ENCODE measurements around the gene NTM. TPM values are rescaled to one million over a fixed set of nuclear protein-coding genes. Genes with fewer than 3 reads are reported as not detected.

Gene NTM
- total RNA-seq, 1 experiment from 2014 or later = 16.4 TPM

DNA sequence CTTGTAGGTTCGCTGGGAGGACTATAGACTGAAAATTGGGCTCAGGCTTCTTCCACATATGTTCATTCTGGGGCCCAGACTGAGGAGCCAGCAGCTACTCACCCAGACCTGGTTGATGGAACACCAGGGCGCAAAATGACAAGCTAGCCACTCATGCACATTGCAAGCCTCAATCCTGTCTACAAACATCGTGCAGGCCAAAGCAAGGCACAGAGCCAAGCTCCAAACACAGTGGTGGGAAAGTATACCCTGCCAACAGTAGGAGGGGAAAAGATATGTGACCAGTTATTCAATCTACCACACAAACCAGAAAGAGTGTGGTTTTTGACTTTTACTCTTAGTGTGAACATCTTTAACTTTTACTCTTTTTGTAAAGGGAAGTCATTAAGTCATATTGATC, 660.5 kb downstream of the NTM start (continued):
- TF ChIP-seq RORB (CRISPR knock-in tag; IDR thresholded peaks at IDR 0.05) (no peak), NFATC4 (CRISPR knock-in tag; IDR thresholded peaks at IDR 0.05) (no peak), SMAD4 (CRISPR knock-in tag; IDR thresholded peaks at IDR 0.05) (no peak), SOX15 (CRISPR knock-in tag; IDR thresholded peaks at IDR 0.05) (no peak), ZBTB21 (CRISPR knock-in tag; IDR thresholded peaks at IDR 0.05; ENCODE audit: borderline replicate concordance) (no peak), ETV6 (CRISPR knock-in tag; IDR thresholded peaks at IDR 0.05) (no peak), ZSCAN18 (CRISPR knock-in tag; IDR thresholded peaks at IDR 0.05) (no peak), CREB1 (CRISPR knock-in tag; IDR thresholded peaks at IDR 0.05) (no peak), ATF1 (CRISPR knock-in tag; IDR thresholded peaks at IDR 0.05) (no peak), TEAD1 (CRISPR knock-in tag; IDR thresholded peaks at IDR 0.05) (no peak)
- TF ChIP-seq, protein P1, sequence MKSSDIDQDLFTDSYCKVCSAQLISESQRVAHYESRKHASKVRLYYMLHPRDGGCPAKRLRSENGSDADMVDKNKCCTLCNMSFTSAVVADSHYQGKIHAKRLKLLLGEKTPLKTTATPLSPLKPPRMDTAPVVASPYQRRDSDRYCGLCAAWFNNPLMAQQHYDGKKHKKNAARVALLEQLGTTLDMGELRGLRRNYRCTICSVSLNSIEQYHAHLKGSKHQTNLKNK (CRISPR knock-in tag; IDR thresholded peaks at IDR 0.05) = no peak

DNA sequence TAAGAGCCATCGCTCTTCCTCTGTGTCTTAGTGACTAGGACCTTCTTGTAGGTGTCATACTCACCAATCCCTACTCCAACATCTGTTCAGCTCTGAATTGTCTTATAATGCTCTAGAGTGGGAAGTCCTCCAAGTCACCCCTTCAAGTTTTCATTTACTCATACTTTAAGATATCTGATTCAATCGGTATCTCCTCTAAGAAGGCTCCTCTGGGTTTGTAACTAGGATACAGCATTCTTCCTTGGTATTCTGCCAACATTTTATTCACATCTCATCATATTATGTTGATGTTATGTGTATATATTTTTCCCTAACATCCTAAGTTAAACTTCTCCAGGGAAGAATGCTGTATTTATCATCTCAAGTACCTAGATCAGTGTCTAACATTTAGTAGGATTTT, 662.1 kb downstream of the NTM start:
- TF ChIP-seq PRDM15 (CRISPR knock-in tag; IDR thresholded peaks at IDR 0.05) = no peak
- TF ChIP-seq NFYB (CRISPR knock-in tag; conservative IDR thresholded peaks at IDR 0.05; ENCODE audit: low read depth) = no peak
- no peak for TF ChIP-seq CREB1 (CRISPR knock-in tag; IDR thresholded peaks at IDR 0.05)
- TF ChIP-seq, protein P2, sequence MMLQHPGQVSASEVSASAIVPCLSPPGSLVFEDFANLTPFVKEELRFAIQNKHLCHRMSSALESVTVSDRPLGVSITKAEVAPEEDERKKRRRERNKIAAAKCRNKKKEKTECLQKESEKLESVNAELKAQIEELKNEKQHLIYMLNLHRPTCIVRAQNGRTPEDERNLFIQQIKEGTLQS (CRISPR knock-in tag; conservative IDR thresholded peaks at IDR 0.05) = no peak
- no peak for TF ChIP-seq MYBL2 (CRISPR knock-in tag; IDR thresholded peaks at IDR 0.05)
- TF ChIP-seq, protein P3, sequence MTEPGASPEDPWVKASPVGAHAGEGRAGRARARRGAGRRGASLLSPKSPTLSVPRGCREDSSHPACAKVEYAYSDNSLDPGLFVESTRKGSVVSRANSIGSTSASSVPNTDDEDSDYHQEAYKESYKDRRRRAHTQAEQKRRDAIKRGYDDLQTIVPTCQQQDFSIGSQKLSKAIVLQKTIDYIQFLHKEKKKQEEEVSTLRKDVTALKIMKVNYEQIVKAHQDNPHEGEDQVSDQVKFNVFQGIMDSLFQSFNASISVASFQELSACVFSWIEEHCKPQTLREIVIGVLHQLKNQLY (CRISPR knock-in tag; IDR thresholded peaks at IDR 0.05) = no peak
- no peak for TF ChIP-seq TEAD4 (CRISPR knock-in tag; IDR thresholded peaks at IDR 0.05)
- no peak for TF ChIP-seq KAT7 (CRISPR knock-in tag; IDR thresholded peaks at IDR 0.05; ENCODE audit: borderline replicate concordance)
- no peak for TF ChIP-seq ZBTB21 (CRISPR knock-in tag; IDR thresholded peaks at IDR 0.05; ENCODE audit: borderline replicate concordance)
- TF ChIP-seq, protein P4, sequence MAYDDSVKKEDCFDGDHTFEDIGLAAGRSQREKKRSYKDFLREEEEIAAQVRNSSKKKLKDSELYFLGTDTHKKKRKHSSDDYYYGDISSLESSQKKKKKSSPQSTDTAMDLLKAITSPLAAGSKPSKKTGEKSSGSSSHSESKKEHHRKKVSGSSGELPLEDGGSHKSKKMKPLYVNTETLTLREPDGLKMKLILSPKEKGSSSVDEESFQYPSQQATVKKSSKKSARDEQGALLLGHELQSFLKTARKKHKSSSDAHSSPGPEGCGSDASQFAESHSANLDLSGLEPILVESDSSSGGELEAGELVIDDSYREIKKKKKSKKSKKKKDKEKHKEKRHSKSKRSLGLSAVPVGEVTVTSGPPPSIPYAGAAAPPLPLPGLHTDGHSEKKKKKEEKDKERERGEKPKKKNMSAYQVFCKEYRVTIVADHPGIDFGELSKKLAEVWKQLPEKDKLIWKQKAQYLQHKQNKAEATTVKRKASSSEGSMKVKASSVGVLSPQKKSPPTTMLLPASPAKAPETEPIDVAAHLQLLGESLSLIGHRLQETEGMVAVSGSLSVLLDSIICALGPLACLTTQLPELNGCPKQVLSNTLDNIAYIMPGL (CRISPR knock-in tag; IDR thresholded peaks at IDR 0.05) = no peak
- TF ChIP-seq, protein P5, sequence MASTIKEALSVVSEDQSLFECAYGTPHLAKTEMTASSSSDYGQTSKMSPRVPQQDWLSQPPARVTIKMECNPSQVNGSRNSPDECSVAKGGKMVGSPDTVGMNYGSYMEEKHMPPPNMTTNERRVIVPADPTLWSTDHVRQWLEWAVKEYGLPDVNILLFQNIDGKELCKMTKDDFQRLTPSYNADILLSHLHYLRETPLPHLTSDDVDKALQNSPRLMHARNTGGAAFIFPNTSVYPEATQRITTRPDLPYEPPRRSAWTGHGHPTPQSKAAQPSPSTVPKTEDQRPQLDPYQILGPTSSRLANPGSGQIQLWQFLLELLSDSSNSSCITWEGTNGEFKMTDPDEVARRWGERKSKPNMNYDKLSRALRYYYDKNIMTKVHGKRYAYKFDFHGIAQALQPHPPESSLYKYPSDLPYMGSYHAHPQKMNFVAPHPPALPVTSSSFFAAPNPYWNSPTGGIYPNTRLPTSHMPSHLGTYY (CRISPR knock-in tag; IDR thresholded peaks at IDR 0.05) = no peak
- TF ChIP-seq ZNF121 (CRISPR knock-in tag; IDR thresholded peaks at IDR 0.05) = no peak
- no peak for TF ChIP-seq PRRX2 (CRISPR knock-in tag; IDR thresholded peaks at IDR 0.05)
- ATAC-seq (no peak), DNase-seq (ENCODE audit: low spot score) (no peak)
- CTCF ChIA-PET = no interaction called here
- Mint-ChIP-seq H3K36me3 (peaks cover 11% of the 10 kb centered on the region), H3K27me3 (ENCODE audit: low read depth) (no peaks in the 10 kb centered on the region), H3K9me3 (peaks cover 24% of the 10 kb centered on the region), H3K4me3 (no peak overlapping the region), H3K4me1 (peaks cover 30% of the 10 kb centered on the region), H3K27ac (no peak overlapping the region)
- POLR2A ChIA-PET = no interaction called here
